Measurements from ENCODE around the gene NEURL4.

Gene NEURL4

GRCh38 chr17:7343250-7343649 is 14.1 kb upstream of the NEURL4 start:
- ATAC-seq, result no peak

GRCh38 chr17:7341842-7342241 is 12.7 kb upstream of the NEURL4 start:
- TF ChIP-seq ZFP30 (CRISPR knock-in tag; IDR thresholded peaks at IDR 0.05) (no peak), ZFP3 (CRISPR knock-in tag; IDR thresholded peaks at IDR 0.05) (no peak), CSRNP3 (CRISPR knock-in tag; IDR thresholded peaks at IDR 0.05) (no peak), ZNF70 (CRISPR knock-in tag; IDR thresholded peaks at IDR 0.05) (no peak)
- no peak for ATAC-seq

More at GRCh38 chr17:7343250-7343649, 14.1 kb upstream of the NEURL4 start:
- TF ChIP-seq ZFP30 (CRISPR knock-in tag; IDR thresholded peaks at IDR 0.05) (no peak), ISL1 (CRISPR knock-in tag; IDR thresholded peaks at IDR 0.05) (no peak), OSR1 (CRISPR knock-in tag; IDR thresholded peaks at IDR 0.05) (no peak), BACH2 (CRISPR knock-in tag; IDR thresholded peaks at IDR 0.05; ENCODE audit: borderline replicate concordance) (no peak), PATZ1 (CRISPR knock-in tag; IDR thresholded peaks at IDR 0.05; ENCODE audit: borderline replicate concordance) (no peak), POU6F1 (CRISPR knock-in tag; IDR thresholded peaks at IDR 0.05; ENCODE audit: borderline replicate concordance, low read depth) (no peak), GLIS3 (CRISPR knock-in tag; IDR thresholded peaks at IDR 0.05) (no peak), TOX (CRISPR knock-in tag; IDR thresholded peaks at IDR 0.05; ENCODE audit: borderline replicate concordance) (no peak), PPARA (CRISPR knock-in tag; IDR thresholded peaks at IDR 0.05; ENCODE audit: borderline replicate concordance) (no peak), CSRNP3 (CRISPR knock-in tag; IDR thresholded peaks at IDR 0.05) (no peak), TCF4 (CRISPR knock-in tag; IDR thresholded peaks at IDR 0.05; ENCODE audit: borderline replicate concordance) (no peak), ZNF8 (CRISPR knock-in tag; IDR thresholded peaks at IDR 0.05) (no peak), ARNTL (CRISPR knock-in tag; IDR thresholded peaks at IDR 0.05; ENCODE audit: borderline replicate concordance, low read depth) (no peak), ZC3H10 (CRISPR knock-in tag; IDR thresholded peaks at IDR 0.05) (no peak), RARB (CRISPR knock-in tag; IDR thresholded peaks at IDR 0.05) (no peak), CREB5 (CRISPR knock-in tag; IDR thresholded peaks at IDR 0.05; ENCODE audit: low read depth) (no peak), ZNF565 (CRISPR knock-in tag; conservative IDR thresholded peaks at IDR 0.05; ENCODE audit: low read depth) (no peak), ESRRG (CRISPR knock-in tag; IDR thresholded peaks at IDR 0.05) (no peak)

GRCh38 chr17:7340179-7340578 is 11.0 kb upstream of the NEURL4 start:
- ATAC-seq, result no peak
- no peak for TF ChIP-seq ZFP30 (CRISPR knock-in tag; IDR thresholded peaks at IDR 0.05)
- no peak for TF ChIP-seq OSR1 (CRISPR knock-in tag; IDR thresholded peaks at IDR 0.05)
- no peak for TF ChIP-seq PATZ1 (CRISPR knock-in tag; IDR thresholded peaks at IDR 0.05; ENCODE audit: borderline replicate concordance)
- no peak for TF ChIP-seq ZNF70 (CRISPR knock-in tag; IDR thresholded peaks at IDR 0.05)
- no peak for TF ChIP-seq ISL1 (CRISPR knock-in tag; IDR thresholded peaks at IDR 0.05)
- no peak for TF ChIP-seq TCF4 (CRISPR knock-in tag; IDR thresholded peaks at IDR 0.05; ENCODE audit: borderline replicate concordance)
- no peak for TF ChIP-seq RARB (CRISPR knock-in tag; IDR thresholded peaks at IDR 0.05)
- no peak for TF ChIP-seq GLIS3 (CRISPR knock-in tag; IDR thresholded peaks at IDR 0.05)
- no peak for TF ChIP-seq CSRNP3 (CRISPR knock-in tag; IDR thresholded peaks at IDR 0.05)
- no peak for TF ChIP-seq ZFP3 (CRISPR knock-in tag; IDR thresholded peaks at IDR 0.05)
- no peak for TF ChIP-seq BACH2 (CRISPR knock-in tag; IDR thresholded peaks at IDR 0.05; ENCODE audit: borderline replicate concordance)
- TF ChIP-seq CSDC2 (CRISPR knock-in tag; IDR thresholded peaks at IDR 0.05), result no peak
- TF ChIP-seq TSHZ2 (CRISPR knock-in tag; IDR thresholded peaks at IDR 0.05), result no peak
- TF ChIP-seq ZNF8 (CRISPR knock-in tag; IDR thresholded peaks at IDR 0.05), result no peak
- TF ChIP-seq PPARA (CRISPR knock-in tag; IDR thresholded peaks at IDR 0.05; ENCODE audit: borderline replicate concordance), result no peak
- no peak for TF ChIP-seq ESRRG (CRISPR knock-in tag; IDR thresholded peaks at IDR 0.05)
- no peak for TF ChIP-seq ZC3H10 (CRISPR knock-in tag; IDR thresholded peaks at IDR 0.05)
